Measurements from ENCODE around the gene BATF3. TPM values are rescaled to one million over a fixed set of nuclear protein-coding genes. Genes with fewer than 3 reads are reported as not detected.

Gene BATF3
- total and polyA plus RNA-seq, 2 experiments from 2014 or later: 0.46 to 0.86 TPM

GRCh38 chr1:212638492-212639151, 61.0 kb downstream of the BATF3 start:
- H4K20me1 ChIP-seq (ENCODE audit: insufficient read depth): no peaks in the 10 kb centered on the region
- no peaks in the 10 kb centered on the region for H3K9me3 ChIP-seq (ENCODE audit: low read depth)
- H3K4me3 ChIP-seq: no peak overlapping the region
- H3K27ac ChIP-seq: peak overlapping the region; percentile 61
- peak overlapping the region; percentile 65 for H3K9ac ChIP-seq
- no peak overlapping the region for H2AFZ ChIP-seq
- no peaks in the 10 kb centered on the region for H3K9me2 ChIP-seq (ENCODE audit: insufficient read depth)
- 37 to 38% methylated on average over 4 of the region's 4 CpGs for WGBS, 2 experiments (ENCODE audit: low coverage in 1 of 2, low lambda C conversion rate in 2 of 2, missing lambda C conversion rate in 2 of 2)
- TF ChIP-seq EZH2phosphoT487 (IDR thresholded peaks at IDR 0.05; ENCODE audit: insufficient read depth, low read depth) (no peak), EZH2 (IDR thresholded peaks at IDR 0.05; ENCODE audit: insufficient read depth, poor library complexity, severe bottlenecking) (no peak)
- H3K4me2 ChIP-seq (ENCODE audit: unreplicated experiment): peak overlapping the region; percentile 49
- DNase-seq: peak; percentile 68
- H3K36me3 ChIP-seq (ENCODE audit: low read depth): no peaks in the 10 kb centered on the region
- no peaks in the 10 kb centered on the region for H3K27me3 ChIP-seq (replicated peaks; ENCODE audit: insufficient read depth)
- in situ Hi-C loops (cut with MboI): no loop called here
- H3K79me2 ChIP-seq (ENCODE audit: insufficient read depth): no peaks in the 10 kb centered on the region
- peaks cover 27% of the 10 kb centered on the region for H3K4me1 ChIP-seq (ENCODE audit: insufficient read depth)
- peaks cover 14% of the 10 kb centered on the region; the same call in 1 of the 2 replicates for H3F3A ChIP-seq (ENCODE audit: insufficient read depth)

- in situ Hi-C loops (cut with MboI): no loop called here
- H3K9me2 ChIP-seq (ENCODE audit: insufficient read depth): no peaks in the 10 kb centered on the region
- H3K27me3 ChIP-seq (replicated peaks; ENCODE audit: insufficient read depth): no peaks in the 10 kb centered on the region
- H3K27ac ChIP-seq: peak overlapping the region; percentile 61
- no peak for TF ChIP-seq EZH2 (IDR thresholded peaks at IDR 0.05; ENCODE audit: insufficient read depth, poor library complexity, severe bottlenecking)
- no peak for TF ChIP-seq EZH2phosphoT487 (IDR thresholded peaks at IDR 0.05; ENCODE audit: insufficient read depth, low read depth)
- H3K9ac ChIP-seq: peak overlapping the region; percentile 65
- H3K4me1 ChIP-seq (ENCODE audit: insufficient read depth): peaks cover 27% of the 10 kb centered on the region
- no peak overlapping the region for H3K4me3 ChIP-seq
- peak overlapping the region; percentile 49 for H3K4me2 ChIP-seq (ENCODE audit: unreplicated experiment)
- no peaks in the 10 kb centered on the region for H3K36me3 ChIP-seq (ENCODE audit: low read depth)
- H3F3A ChIP-seq (ENCODE audit: insufficient read depth): peaks cover 14% of the 10 kb centered on the region; the same call in 1 of the 2 replicates
- 46 to 57% methylated on average over 5 of the region's 5 CpGs for WGBS, 2 experiments (ENCODE audit: low coverage in 1 of 2, low lambda C conversion rate in 2 of 2, missing lambda C conversion rate in 2 of 2)
- H4K20me1 ChIP-seq (ENCODE audit: insufficient read depth): no peaks in the 10 kb centered on the region
- no peaks in the 10 kb centered on the region for H3K9me3 ChIP-seq (ENCODE audit: low read depth)
- peak; percentile 78 for DNase-seq
- no peaks in the 10 kb centered on the region for H3K79me2 ChIP-seq (ENCODE audit: insufficient read depth)
- no peak overlapping the region for H2AFZ ChIP-seq
These were observed 61.7 kb downstream of the BATF3 start for GRCh38 chr1:212637902-212638301.

Other genes with a start within 250 kb of the BATF3 start
- gene ATF3, start 91.1 kb downstream of the BATF3 start, total RNA-seq (2014; rRNA removed; shearing (Covaris generic)): 0.86 and 4.9 TPM in 2 replicates
- 1.5 and 1.7 TPM in 2 replicates for gene ATF3, start 91.1 kb downstream of the BATF3 start, polyA plus RNA-seq (2016; fragmentation: Nextera tagmentation; extraction: Ambion mirVana)
- 30.7 and 34.9 TPM in 2 replicates for gene NSL1, start 91.9 kb upstream of the BATF3 start, total RNA-seq (2014; rRNA removed; shearing (Covaris generic))
- gene NSL1, start 91.9 kb upstream of the BATF3 start, polyA plus RNA-seq (2016; fragmentation: Nextera tagmentation; extraction: Ambion mirVana): 32.0 and 38.0 TPM in 2 replicates
- gene TATDN3, start 92.1 kb upstream of the BATF3 start, total RNA-seq (2014; rRNA removed; shearing (Covaris generic)): 12.4 and 14.8 TPM in 2 replicates
- 14.9 and 18.9 TPM in 2 replicates for gene TATDN3, start 92.1 kb upstream of the BATF3 start, polyA plus RNA-seq (2016; fragmentation: Nextera tagmentation; extraction: Ambion mirVana)
- not detected in 2 replicates for gene SPATA45, start 147.8 kb upstream of the BATF3 start, total RNA-seq (2014; rRNA removed; shearing (Covaris generic))
- gene SPATA45, start 147.8 kb upstream of the BATF3 start, polyA plus RNA-seq (2016; fragmentation: Nextera tagmentation; extraction: Ambion mirVana): not detected in 2 replicates
- 2.3 and 4.2 TPM in 2 replicates for gene FLVCR1, start 158.4 kb upstream of the BATF3 start, total RNA-seq (2014; rRNA removed; shearing (Covaris generic))
- gene FLVCR1, start 158.4 kb upstream of the BATF3 start, polyA plus RNA-seq (2016; fragmentation: Nextera tagmentation; extraction: Ambion mirVana): 0.81 and 0.86 TPM in 2 replicates